ENCODE measurements around the gene OCIAD1. TPM values are rescaled to one million over a fixed set of nuclear protein-coding genes. Genes with fewer than 3 reads are reported as not detected.
"Not testable (repeated sequence)": the region's sequence is repeated elsewhere in the genome, so short reads cannot be mapped to it uniquely, and the experiment has no call there.

Gene OCIAD1, protein sequence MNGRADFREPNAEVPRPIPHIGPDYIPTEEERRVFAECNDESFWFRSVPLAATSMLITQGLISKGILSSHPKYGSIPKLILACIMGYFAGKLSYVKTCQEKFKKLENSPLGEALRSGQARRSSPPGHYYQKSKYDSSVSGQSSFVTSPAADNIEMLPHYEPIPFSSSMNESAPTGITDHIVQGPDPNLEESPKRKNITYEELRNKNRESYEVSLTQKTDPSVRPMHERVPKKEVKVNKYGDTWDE
- 100 to 1,000 TPM; 116 to 117 TPM for total RNA-seq

DNA sequence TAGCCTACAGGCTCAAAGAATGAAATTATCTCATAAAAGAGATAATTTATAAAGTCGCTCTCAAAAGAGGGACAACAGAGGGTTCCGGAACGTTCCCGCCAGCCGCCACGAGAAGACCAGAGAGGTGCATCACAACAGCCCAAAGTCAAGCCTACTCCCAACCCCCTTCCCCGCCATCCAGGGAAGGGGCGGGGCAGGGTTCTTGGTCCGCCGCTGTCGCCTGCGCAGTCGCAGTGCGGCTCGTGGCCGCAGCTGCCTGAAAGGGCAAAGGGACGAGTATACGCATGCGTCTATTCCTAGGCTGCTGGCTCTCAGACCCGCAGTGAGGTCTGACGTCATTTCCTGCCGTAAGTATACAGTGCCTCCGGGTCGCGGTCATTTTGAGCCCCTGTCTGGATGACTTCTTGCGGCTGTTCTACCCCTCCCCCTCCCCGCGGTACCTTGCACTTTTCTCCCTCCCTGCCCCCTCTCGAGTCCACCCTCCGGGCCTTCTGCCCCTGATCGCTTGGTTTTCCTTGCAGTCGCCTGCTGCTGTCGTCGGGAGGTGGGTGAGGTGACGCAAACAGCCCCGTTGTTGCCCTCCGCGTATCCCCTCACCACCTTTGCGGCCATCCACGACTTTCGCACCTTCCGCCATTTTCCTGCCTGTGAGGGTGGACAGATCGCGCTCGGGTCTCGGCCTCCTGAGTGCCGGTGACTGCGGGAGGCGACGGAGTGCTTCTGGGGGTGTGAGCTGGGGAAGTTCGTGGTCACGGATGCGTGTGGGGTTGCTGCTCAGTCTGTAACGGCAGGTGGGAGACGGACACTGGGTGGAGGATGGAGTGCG, at the start of gene OCIAD1:
Gene OCIAD1 (plus strand): TSS at position 383 of the 826 bp plus-strand sequence. CDS start 1,537 bp downstream, outside the sequence.
- ChIA-PET CTCF (no interaction called here), POLR2A (interaction anchor here (1.1 kb wide), 1 partner anchor 51 kb away, joined by 5 read pairs; the partner anchor contains the start of gene FRYL)

DNA sequence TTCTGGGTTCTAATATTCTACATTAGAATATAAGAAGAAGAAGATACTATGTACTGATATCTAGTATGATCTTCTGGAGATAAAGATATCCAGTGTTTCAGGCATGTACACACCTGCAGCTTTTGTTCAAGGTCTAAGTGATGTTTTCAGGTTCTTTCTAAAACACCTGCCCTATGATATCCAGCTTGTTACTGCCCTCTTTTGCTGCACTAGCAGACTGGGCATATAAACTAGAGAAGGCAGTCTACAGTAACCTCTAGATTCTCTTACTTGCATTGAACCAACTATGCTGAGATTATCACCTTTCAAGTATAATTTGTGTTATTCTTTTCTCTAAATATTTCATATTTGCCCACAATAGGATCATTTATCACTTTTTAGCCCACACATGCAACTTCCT, 48.9 kb upstream of the OCIAD1 start:
- ChIA-PET POLR2A (no interaction called here), CTCF (interaction anchor here (0.7 kb wide), 1 partner anchor 89 kb away, joined by 4 read pairs; no protein-coding TSS in a partner anchor)

DNA sequence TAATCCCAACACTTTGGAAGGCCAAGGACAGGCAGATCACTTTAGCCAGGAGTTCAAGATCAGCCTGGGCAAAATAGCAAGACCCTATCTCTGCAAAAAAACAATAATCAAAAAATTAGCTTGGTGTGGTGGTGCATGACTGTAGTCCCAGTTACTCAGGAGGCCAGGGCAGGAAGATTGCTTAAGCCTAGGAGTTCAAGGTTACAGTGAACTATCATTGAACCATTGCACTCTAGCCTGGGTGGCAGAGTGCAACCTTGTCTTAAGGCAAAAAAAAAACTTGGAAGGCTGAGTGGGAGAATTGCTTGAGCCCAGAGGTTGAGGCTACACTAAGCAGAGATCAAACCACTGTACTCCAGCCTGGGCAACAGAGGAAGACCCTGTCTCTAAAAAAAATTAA, 45.6 kb upstream of the OCIAD1 start:
- ChIA-PET POLR2A (no interaction called here), CTCF (no interaction called here)

DNA sequence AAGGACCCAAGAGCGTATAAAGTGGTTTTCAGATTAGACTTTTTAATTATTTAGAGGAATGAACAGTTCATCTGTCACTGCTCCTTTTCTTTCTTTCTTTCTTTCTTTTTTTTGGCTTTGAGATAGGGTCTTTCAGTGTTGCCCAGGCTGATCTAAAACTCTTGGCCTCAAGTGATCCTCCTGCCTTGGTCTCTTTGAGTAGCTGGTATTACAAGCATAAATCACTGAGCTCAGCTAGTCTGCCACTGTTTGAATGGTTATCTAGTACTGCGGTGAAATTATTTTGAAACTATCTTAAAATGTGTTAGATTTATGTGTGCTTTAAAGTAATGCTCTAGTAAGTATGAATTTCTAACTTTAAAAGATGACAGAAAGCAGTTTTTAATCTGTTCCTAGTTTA, 44.3 kb upstream of the OCIAD1 start:
- CTCF ChIA-PET, result no interaction called here

DNA sequence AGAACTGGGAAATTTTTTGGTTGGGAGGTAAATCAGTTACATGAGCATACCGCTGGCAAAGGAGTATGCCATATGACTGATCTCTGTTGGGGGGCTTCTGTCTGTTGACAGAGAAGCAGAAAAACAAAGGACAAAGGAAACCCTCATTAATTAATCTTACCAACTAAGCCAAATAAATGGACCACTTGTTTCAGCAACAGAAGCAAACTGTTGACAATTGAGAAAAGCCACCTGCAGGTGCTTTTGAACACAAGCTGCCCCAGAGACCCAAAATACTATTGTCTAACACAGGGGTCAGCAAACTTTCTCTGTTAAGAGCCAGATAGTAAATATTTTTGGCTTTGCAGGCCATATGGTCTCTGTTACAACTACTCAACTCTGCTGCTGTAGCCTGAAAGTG, 43.8 kb upstream of the OCIAD1 start:
- CTCF ChIA-PET, result no interaction called here

More for the DNA sequence above, 44.3 kb upstream of the OCIAD1 start:
- POLR2A ChIA-PET, result no interaction called here

DNA sequence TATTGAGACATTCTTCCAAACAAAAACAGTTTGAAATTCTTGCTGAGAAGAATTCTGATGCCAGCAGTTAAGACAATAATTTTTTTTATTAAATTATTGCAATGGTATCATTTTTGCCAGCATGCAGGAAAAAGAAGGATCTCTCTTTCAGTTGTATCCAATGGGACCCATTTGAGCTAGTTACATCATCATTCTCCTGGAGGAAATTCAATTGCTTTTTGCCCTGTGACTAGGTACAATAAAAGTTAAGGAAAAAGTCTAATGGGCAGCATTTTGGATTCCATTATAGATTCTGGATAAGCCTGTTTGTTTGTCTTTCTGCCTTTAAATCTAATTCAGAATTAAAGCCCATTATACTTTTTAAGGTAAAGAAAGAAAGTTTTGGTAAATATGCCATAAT, 40.3 kb upstream of the OCIAD1 start:
- CTCF ChIA-PET, result no interaction called here
- POLR2A ChIA-PET, result no interaction called here

More for the DNA sequence above, 43.8 kb upstream of the OCIAD1 start:
- POLR2A ChIA-PET, result no interaction called here

DNA sequence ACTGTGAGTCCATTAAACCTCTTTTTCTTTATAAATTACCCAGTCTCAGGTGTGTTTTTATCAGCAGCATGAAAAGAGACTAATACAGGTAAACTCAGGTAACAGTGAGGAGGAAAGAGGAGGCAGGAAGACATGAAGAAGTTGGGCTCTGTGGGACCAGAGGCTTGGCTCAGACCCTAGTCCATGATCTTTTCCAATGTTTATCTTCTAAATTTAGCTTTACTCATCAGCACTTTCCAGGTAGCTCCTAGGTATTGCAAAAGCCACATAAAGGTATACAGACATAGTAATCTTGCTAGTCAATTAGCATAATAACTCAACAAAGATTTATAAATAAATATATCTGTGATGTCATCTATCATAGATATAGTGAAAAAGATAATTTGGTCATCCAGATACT, 39.6 kb upstream of the OCIAD1 start:
- ChIA-PET CTCF (no interaction called here), POLR2A (no interaction called here)

DNA sequence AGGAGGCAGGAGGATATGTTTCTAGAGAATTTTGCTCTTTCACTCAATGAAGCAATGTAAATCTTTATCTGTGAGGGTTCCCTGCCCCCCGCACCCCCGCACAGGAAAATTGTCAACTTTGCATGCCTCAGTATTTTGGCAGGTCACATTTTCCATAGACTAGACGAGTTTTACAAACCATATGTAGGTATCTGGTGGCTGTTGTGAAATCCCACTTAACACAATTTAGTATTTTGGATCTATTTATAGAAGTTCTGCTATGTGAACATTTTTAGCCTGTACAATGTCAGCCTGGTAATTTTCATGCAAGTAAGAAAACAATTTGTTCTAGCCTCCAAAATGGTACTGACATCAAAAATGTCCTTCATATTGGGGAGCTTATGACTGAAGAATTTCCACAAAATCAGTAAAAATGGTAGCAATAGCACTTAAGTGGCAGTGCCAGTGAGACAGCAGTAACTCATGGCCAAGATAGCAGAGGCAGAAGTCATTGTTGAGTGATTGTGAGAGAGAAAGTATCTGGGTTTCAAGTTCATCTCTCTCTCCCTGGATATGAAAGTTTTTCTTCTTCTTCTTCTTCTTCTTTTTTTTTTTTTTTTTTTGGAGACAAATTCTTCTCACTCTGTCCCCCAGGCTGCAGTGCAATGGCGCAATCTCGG, 38.4 kb upstream of the OCIAD1 start:
- ChIA-PET CTCF (interaction anchor here (0.9 kb wide), 1 partner anchor 48 kb away, joined by 4 read pairs; no protein-coding TSS in a partner anchor), POLR2A (no interaction called here)

DNA sequence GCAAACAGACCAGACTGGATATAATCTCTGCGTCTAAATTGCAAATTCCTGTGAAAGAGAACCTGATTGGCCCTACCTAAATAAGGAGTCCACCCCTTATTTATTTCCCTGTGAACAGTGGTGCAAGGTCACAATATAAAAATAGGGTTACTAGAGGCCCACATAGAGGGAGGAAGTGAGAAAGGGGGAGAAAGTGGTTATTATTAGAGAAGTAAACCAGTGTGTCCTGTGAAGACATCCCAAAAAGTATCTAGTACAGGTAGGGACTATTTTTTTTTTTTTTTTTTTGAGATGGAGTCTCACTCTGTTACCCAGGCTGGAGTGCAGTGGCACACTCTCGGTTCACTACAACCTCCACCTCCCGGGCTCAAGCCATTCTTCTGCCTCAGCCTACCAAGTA, 35.8 kb upstream of the OCIAD1 start:
- POLR2A ChIA-PET, result no interaction called here
- CTCF ChIA-PET, result no interaction called here

DNA sequence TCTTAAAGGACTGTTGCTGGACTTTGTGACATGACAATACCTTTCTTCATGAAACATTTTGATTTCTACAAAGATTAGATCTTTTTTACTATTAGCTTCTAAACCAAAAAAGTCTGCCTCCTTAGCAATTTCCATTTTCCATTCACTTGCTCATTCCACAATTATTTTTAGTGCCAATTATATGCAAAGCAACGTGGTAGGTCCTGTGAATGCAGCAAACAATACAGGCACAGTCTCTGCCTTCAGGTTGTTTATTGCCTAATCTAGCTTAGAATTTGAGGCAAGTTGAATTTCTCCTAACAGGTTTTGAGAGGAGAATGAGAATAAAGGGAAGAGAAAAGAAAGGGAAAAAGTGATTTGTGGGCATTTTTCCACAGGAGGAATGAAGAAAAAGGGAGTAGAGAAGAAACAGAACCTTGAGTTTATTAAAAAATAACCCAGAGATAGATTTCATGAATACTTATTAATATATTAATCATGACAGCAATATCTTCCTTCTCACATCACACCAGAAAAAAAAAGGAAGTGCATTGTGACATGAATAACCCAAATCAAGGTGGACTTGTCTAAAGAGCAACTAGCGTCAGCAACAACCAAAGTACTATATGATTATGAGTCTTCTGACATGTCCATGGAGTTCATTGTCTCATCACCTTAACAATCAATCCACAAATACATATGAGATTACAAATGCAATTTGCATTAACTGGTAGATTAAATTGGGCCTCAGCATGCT, 34.5 kb upstream of the OCIAD1 start:
- POLR2A ChIA-PET, result interaction anchor here (0.7 kb wide), 1 partner anchor 37 kb away, joined by 9 read pairs; no protein-coding TSS in a partner anchor
- CTCF ChIA-PET, result no interaction called here

DNA sequence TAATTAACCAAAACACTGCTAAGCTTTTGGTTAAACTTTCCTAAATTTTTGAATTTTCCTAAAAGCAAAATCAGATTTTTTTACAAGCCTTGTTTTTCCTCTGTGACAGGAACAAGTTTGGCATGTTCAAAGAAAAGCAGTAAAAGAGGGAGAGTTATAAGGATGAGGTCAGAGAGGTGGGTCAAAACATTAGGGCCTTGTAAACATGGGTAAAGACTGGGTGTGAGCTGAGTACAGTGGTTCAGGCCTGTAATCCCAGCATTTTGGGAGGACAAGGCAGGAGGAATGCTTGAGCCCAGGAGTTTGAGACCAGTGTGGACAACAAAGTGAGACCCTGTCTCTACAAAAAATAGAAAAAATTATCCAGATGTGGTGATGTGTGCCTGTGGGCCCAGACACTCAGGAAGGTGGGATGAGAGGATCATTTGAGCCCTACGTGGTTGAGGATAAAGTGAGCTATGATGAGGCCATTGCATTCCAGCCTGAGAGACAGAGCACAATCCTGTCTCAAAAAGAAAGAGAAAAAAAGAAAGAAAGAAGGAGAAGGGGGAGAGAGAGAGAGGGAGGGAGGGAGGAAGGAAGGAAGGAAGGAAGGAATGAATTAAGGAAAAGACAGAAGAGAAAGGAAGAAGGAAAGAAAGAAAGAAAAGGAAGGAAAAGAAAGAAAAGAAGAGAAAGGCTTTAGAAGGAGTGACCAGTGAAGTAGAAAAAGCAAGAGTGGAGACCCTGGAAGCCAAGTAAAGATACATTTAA, 33.8 kb upstream of the OCIAD1 start:
- CTCF ChIA-PET, result no interaction called here
- POLR2A ChIA-PET, result interaction anchor here (0.7 kb wide), 1 partner anchor 38 kb away, joined by 9 read pairs; no protein-coding TSS in a partner anchor

DNA sequence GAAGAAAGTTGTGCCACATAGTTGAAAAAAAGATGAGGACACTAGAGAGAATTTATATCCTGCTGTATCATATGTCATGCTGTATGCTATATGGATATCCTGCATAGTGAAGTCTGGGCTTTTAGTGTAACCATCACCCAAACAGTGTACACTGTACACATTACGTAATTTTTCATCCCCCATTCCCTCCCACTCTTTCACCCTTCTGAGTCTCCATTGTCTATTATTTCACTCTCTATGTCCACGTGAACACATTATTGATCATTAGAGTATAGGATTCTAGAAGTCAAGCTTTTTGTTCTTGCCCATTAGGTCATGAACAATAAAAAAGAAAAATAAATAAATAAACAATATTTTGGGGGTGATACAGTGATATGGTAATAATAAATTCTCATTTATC, 32.8 kb upstream of the OCIAD1 start:
- CTCF ChIA-PET, result no interaction called here
- POLR2A ChIA-PET, result no interaction called here

DNA sequence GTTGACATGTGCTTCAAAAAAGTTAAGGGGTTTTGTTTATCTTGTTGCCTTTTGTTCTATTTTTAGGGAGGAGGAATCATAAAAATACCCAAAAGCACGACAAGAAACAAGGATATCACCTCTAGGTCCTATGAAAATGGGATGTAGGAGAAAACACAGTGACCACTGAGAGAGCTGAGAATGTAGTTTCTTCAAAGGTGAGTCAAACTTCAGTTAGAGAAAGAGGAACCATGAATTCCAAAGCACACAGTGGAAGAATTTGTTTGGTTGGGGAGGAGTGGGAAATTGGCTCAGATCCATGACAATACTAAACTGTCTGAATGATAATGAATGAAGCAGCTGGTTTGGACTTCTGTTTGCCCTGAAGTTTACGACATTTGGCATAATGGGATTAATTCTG, 31.7 kb upstream of the OCIAD1 start:
- ChIA-PET POLR2A (no interaction called here), CTCF (no interaction called here)

DNA sequence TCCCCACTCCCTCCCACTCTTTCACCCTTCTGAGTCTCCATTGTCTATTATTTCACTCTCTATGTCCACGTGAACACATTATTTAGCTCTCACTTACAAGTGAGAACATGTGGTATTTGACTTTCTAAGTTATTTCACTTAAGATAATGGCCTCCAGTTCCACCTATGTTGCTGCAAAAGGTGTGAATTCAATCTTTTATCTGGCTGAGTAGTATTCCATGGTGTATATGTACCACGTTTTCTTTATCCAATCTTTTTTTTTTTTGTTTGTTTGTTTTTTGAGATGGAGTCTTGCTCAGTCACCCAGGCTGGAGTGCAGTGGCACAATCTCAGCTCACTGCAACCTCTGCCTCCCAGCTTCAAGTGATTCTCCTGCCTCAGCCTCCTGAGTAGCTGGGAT, 30.7 kb upstream of the OCIAD1 start:
- CTCF ChIA-PET, POLR2A ChIA-PET: not testable (repeated sequence)

DNA sequence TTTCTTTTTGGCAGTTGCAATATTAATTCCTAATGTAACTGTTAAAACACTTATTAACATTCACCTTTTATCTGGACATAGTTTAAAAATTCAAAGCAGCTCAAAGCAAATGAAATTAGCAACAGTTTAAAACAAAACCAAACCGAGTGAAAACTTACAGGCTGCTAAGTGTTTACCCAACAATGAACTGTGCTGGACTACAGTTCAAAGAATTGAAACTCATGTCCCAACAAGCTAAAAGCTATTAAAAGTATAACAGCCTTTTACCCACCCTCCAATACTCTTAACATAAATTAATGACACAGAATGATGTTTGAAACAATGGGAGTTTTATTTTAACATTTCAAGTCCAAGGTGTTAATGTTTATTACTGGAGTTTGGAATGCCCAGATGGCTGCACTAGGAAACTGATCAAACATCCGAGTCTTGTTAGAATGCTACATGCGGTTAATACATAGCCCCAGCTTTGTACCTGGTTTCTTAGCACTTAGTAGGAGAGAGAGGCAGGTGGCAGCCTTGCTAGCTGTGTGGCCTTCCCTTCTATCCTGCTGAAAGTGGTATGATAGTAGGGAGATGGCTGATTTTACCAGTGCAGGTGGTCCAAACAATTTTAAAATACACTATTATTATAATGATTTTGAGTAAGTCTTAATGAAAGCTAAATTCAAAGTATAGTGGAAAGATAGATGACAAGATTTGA, 29.7 kb upstream of the OCIAD1 start:
- CTCF ChIA-PET, result no interaction called here
- POLR2A ChIA-PET, result no interaction called here

DNA sequence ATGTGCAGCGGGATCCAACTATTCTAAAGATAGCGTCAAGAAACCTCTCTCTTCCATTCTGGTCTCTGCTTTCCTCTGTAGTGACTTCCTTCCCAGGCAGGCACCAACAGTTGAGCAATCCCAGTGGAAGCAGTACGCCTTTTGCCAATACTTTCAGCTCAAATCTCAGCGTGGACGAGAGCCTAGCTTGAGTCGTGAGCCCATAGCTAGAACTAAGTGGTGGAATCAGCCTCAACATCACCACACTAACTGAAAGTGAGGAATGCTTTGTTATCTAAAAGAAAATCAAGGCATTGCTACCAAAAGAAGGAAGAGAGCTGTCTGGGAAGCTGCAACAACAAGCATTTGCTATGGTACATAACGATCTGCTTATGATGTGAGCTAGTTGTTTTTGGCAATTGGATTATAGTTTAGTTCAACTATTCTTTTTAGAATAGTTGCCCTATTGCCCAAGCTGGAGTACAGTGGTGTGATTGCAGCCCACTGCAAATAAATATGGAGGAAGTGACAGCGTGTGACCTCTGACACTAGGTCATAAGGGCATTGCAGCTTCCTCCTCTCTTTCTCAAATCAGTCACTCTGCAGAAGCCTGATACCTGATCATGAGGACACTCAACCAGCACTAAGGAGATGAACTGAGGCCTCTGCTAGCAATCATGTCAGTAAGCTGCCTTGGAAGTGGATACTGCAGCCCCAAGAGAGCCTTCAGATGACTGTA, 26.1 kb upstream of the OCIAD1 start:
- ChIA-PET CTCF (interaction anchor here (0.6 kb wide), 1 partner anchor 111 kb away, joined by 3 read pairs; no protein-coding TSS in a partner anchor), POLR2A (no interaction called here)

DNA sequence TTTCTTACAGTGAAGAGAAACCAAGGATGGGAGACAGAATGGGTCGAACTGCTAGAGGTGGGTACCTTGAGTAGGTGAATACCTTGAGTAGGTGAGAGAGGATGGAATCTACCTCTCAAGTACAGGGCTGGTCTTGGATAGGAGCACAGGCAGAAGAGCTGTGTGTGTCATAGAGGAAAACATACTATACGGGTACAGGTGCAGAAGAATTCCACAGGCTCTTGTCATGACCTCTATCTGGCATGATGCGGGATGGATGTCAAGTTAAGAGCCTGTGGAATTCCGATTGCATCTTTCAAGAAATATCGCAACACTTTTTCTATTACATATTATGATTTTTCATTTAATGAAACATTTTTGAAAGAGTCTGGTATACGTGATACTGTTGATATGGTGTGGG, 18.0 kb upstream of the OCIAD1 start:
- POLR2A ChIA-PET, result no interaction called here

DNA sequence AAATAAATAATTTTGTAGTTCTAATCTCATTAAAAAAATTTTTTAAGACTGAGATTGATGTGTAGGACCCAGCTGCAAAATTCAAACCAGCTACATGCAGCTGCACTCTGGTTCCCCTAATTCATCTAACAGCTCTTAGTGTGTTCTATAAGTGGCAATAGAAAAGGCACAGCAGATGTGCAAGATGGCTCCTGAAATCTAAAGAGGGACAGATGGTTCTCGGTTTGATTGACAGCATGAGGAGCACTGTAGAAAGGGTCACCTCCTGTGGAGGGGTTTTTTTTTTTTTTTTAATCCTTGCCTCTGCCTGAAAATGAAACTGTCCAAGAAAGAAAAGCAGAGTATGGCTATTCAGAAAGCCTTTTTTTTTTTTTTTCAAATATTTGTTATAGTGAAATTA, 16.9 kb upstream of the OCIAD1 start:
- ChIA-PET POLR2A (no interaction called here), CTCF (interaction anchor here (0.7 kb wide), 2 partner anchors 105 to 727 kb away, joined by 3 to 4 read pairs; no protein-coding TSS in a partner anchor)

More for the DNA sequence above, 18.0 kb upstream of the OCIAD1 start:
- CTCF ChIA-PET, result no interaction called here

Data from activated CD8-positive, alpha-beta memory T cell treated with anti-CD3 and anti-CD28 coated beads for 36 hours (primary cell).